Adrenal gland (tissue), 5 donors: ENCODE results near the gene ACVR1.

ENCODE experiments used
- CTCF ChIP-seq, 6 experiments: fragments of 450-650 bp in 4 of 6; fragments of 200-600 bp in 2 of 6; sonication (generic) in 1 of 6; IDR thresholded peaks; 1 replicate in 5 of 6; 2 replicates in 1 of 6; pipeline versions ENCODE4 v1.5.1 to v1.8.0; 2016 to 2021; ENCODE audit warnings: antibody characterized with exemption in 6 of 6, mild to moderate bottlenecking in 2 of 6, moderate library complexity in 1 of 6
- POLR2A ChIP-seq, 2 donors: fragments of 450-650 bp; IDR thresholded peaks; one replicate each; pipeline ENCODE4 v1.6.1; 2017; ENCODE audit warnings: antibody characterized with exemption in 2 of 2, mild to moderate bottlenecking in 2 of 2, moderate library complexity in 1 of 2
- donor health status: DM: no; HTN: no; CAD: no.

- no peak for TF ChIP-seq CTCF (IDR thresholded peaks at IDR 0.05)
- TF ChIP-seq POLR2A (IDR thresholded peaks at IDR 0.05), result no peak
Measured at GRCh38 chr2:157692768-157693167, 183.4 kb downstream of the ACVR1 start.
